ENCODE measurements around the gene INIP. TPM values are rescaled to one million over a fixed set of nuclear protein-coding genes. Genes with fewer than 3 reads are reported as not detected.

The INIP gene
- total RNA-seq, 1 experiment from 2014 or later: 28.0 TPM

- no peaks in the 10 kb centered on the region for H3K4me1 ChIP-seq (replicated peaks; ENCODE audit: insufficient read depth)
- no peaks in the 10 kb centered on the region for H3K36me3 ChIP-seq (ENCODE audit: low read depth)
- H3K4me3 ChIP-seq: no peak overlapping the region
- no peak overlapping the region for H3K4me2 ChIP-seq
- intact Hi-C loops (cut with micrococcal nuclease; ENCODE audit: unreplicated experiment): no loop called here
- H2AFZ ChIP-seq: no peak overlapping the region
- TF ChIP-seq CTCF (conservative IDR thresholded peaks at IDR 0.05) (no peak), EZH2 (IDR thresholded peaks at IDR 0.05; ENCODE audit: low read depth) (no peak)
- no peaks in the 10 kb centered on the region for H3K9me3 ChIP-seq (ENCODE audit: insufficient read depth, low read depth)
- H3K9me2 ChIP-seq (ENCODE audit: insufficient read depth): no peaks in the 10 kb centered on the region
- H3F3A ChIP-seq (ENCODE audit: insufficient read depth, low read depth): no peaks in the 10 kb centered on the region
- no peaks in the 10 kb centered on the region for H3K79me2 ChIP-seq (ENCODE audit: low read depth)
- no peaks in the 10 kb centered on the region for H3K27me3 ChIP-seq (ENCODE audit: insufficient read depth, low read depth)
- no peak overlapping the region for H3K27ac ChIP-seq
- no peaks in the 10 kb centered on the region for H4K20me1 ChIP-seq (ENCODE audit: insufficient read depth)
- no peak for DNase-seq
- no TSS peak for BruUV-seq (replicated peaks)
- POLR2A ChIA-PET (ENCODE audit: unreplicated experiment): no interaction called here
- CTCF ChIA-PET: no interaction called here
Observed at GRCh38 chr9:112655668-112656067, 62.2 kb downstream of the INIP start.

- Histone ChIP-seq H2AFZ (no peak overlapping the region), H3K4me3 (no peak overlapping the region), H4K20me1 (ENCODE audit: insufficient read depth) (no peaks in the 10 kb centered on the region), H3K9me2 (ENCODE audit: insufficient read depth) (no peaks in the 10 kb centered on the region), H3K9me3 (ENCODE audit: insufficient read depth, low read depth) (no peaks in the 10 kb centered on the region), H3K79me2 (ENCODE audit: low read depth) (no peaks in the 10 kb centered on the region), H3F3A (ENCODE audit: insufficient read depth, low read depth) (no peaks in the 10 kb centered on the region), H3K27me3 (ENCODE audit: insufficient read depth, low read depth) (no peaks in the 10 kb centered on the region), H3K4me1 (replicated peaks; ENCODE audit: insufficient read depth) (no peaks in the 10 kb centered on the region), H3K36me3 (ENCODE audit: low read depth) (no peaks in the 10 kb centered on the region), H3K4me2 (no peak overlapping the region), H3K27ac (no peak overlapping the region)
- TF ChIP-seq EZH2 (IDR thresholded peaks at IDR 0.05; ENCODE audit: low read depth) (no peak), CTCF (conservative IDR thresholded peaks at IDR 0.05) (no peak)
- CTCF ChIA-PET: no interaction called here
- no TSS peak for BruUV-seq (replicated peaks)
- POLR2A ChIA-PET (ENCODE audit: unreplicated experiment): interaction anchor here (0.6 to 0.9 kb wide), 3 partner anchors 165 to 577 kb away, joined by 3 to 10 read pairs (median 3); no protein-coding TSS in a partner anchor
- intact Hi-C loops (cut with micrococcal nuclease; ENCODE audit: unreplicated experiment): no loop called here
- no peak for DNase-seq
Observed at GRCh38 chr9:112654282-112654681, 63.6 kb downstream of the INIP start.

- Histone ChIP-seq H3K4me3 (no peak overlapping the region), H3K27ac (no peak overlapping the region), H3K4me2 (no peak overlapping the region), H3K9me3 (ENCODE audit: insufficient read depth, low read depth) (no peaks in the 10 kb centered on the region), H4K20me1 (ENCODE audit: insufficient read depth) (no peaks in the 10 kb centered on the region), H3K36me3 (ENCODE audit: low read depth) (no peaks in the 10 kb centered on the region), H3K4me1 (replicated peaks; ENCODE audit: insufficient read depth) (no peaks in the 10 kb centered on the region), H3K27me3 (ENCODE audit: insufficient read depth, low read depth) (no peaks in the 10 kb centered on the region), H3F3A (ENCODE audit: insufficient read depth, low read depth) (no peaks in the 10 kb centered on the region), H3K9me2 (ENCODE audit: insufficient read depth) (no peaks in the 10 kb centered on the region), H2AFZ (no peak overlapping the region), H3K79me2 (ENCODE audit: low read depth) (no peaks in the 10 kb centered on the region)
- DNase-seq: no peak
- POLR2A ChIA-PET (ENCODE audit: unreplicated experiment): no interaction called here
- no TSS peak for BruUV-seq (replicated peaks)
- intact Hi-C loops (cut with micrococcal nuclease; ENCODE audit: unreplicated experiment): no loop called here
- TF ChIP-seq EZH2 (IDR thresholded peaks at IDR 0.05; ENCODE audit: low read depth) (no peak), CTCF (conservative IDR thresholded peaks at IDR 0.05) (no peak)
- CTCF ChIA-PET: no interaction called here
Observed at GRCh38 chr9:112648624-112649023, 69.3 kb downstream of the INIP start.
